ENCODE measurements around the gene SLC12A8.

Gene SLC12A8

GRCh38 chr3:125250973-125251372, 38.4 kb upstream of the SLC12A8 start:
- no peak for DNase-seq (ENCODE audit: low spot score)
- in situ Hi-C loops (cut with MboI; ENCODE audit: low sequenced_read_pairs, unreplicated experiment) = no loop called here
- TF ChIP-seq, protein P1, sequence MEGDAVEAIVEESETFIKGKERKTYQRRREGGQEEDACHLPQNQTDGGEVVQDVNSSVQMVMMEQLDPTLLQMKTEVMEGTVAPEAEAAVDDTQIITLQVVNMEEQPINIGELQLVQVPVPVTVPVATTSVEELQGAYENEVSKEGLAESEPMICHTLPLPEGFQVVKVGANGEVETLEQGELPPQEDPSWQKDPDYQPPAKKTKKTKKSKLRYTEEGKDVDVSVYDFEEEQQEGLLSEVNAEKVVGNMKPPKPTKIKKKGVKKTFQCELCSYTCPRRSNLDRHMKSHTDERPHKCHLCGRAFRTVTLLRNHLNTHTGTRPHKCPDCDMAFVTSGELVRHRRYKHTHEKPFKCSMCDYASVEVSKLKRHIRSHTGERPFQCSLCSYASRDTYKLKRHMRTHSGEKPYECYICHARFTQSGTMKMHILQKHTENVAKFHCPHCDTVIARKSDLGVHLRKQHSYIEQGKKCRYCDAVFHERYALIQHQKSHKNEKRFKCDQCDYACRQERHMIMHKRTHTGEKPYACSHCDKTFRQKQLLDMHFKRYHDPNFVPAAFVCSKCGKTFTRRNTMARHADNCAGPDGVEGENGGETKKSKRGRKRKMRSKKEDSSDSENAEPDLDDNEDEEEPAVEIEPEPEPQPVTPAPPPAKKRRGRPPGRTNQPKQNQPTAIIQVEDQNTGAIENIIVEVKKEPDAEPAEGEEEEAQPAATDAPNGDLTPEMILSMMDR (IDR thresholded peaks at IDR 0.05; ENCODE audit: borderline replicate concordance, control extremely low read depth, extremely low read depth, insufficient read depth, missing control alignments) = no peak

- in situ Hi-C loops (cut with MboI; ENCODE audit: low sequenced_read_pairs, unreplicated experiment) = no loop called here
- DNase-seq (ENCODE audit: low spot score) = no peak
- TF ChIP-seq, protein P1 (IDR thresholded peaks at IDR 0.05; ENCODE audit: borderline replicate concordance, control extremely low read depth, extremely low read depth, insufficient read depth, missing control alignments) = no peak
Observed at GRCh38 chr3:125246237-125246636, 33.7 kb upstream of the SLC12A8 start.

DNA sequence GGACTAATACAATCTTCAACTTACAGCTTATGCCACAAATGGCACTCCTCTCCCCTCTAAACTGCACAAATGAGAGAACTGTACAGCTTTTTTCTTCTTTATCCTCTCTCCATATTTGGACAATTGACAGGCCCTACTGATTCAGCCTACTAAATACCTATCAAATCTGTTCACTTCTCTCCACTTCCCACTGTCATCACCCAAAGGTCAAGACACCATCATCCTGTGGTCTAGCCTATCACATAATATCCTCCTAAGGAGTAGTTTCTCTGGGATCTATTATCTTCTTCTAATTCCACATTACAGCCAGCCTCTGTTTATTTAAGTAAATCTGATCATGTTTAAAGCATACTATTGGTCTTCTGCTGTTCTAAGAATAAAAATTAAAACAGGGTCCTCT, 33.0 kb upstream of the SLC12A8 start:
- TF ChIP-seq, protein P1 (IDR thresholded peaks at IDR 0.05; ENCODE audit: borderline replicate concordance, control extremely low read depth, extremely low read depth, insufficient read depth, missing control alignments) = no peak
- in situ Hi-C loops (cut with MboI; ENCODE audit: low sequenced_read_pairs, unreplicated experiment) = no loop called here

DNA sequence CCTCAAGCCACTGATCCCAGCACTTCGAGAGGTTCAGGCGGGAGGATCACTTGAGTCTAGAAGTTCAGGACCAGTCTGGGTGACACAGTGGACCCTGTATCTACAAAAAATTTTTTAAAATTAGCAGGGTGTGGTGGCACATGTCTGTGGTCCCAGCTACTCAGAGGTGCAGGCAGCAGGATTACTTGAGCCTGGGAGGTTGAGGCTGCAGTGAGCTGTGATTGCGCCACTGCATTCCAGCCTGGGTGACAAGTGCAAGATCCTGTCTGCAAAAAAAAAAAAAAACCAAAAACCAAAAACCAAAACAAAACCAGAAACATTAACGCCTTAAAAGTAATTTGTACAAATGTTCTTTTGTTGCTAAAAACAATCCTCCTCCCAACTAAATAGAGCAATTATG, 27.9 kb upstream of the SLC12A8 start:
- no peak for DNase-seq (ENCODE audit: low spot score)
- TF ChIP-seq, protein P1 (IDR thresholded peaks at IDR 0.05; ENCODE audit: borderline replicate concordance, control extremely low read depth, extremely low read depth, insufficient read depth, missing control alignments) = no peak
- in situ Hi-C loops (cut with MboI; ENCODE audit: low sequenced_read_pairs, unreplicated experiment) = no loop called here

More for the DNA sequence above, 33.0 kb upstream of the SLC12A8 start:
- no peak for DNase-seq (ENCODE audit: low spot score)

DNA sequence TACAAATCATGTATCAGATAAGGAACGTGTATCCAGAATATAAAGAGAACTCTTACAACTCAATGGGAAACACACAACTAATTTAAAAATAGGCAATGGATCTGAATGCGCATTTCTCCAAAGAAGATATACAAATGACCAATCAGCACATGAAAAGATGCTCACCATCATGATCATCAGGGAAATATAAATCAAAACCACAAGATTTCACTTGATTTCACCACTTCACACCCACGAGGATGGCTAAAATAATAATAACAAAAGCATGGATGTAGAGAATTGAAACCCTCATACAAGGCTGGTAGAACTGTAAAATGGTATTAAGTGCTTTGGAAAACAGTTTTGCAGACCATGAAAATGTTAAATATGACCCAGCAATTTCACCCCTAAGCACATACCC, 26.7 kb upstream of the SLC12A8 start:
- in situ Hi-C loops (cut with MboI; ENCODE audit: low sequenced_read_pairs, unreplicated experiment) = no loop called here
- TF ChIP-seq, protein P1 (IDR thresholded peaks at IDR 0.05; ENCODE audit: borderline replicate concordance, control extremely low read depth, extremely low read depth, insufficient read depth, missing control alignments) = no peak
- no peak for DNase-seq (ENCODE audit: low spot score)

DNA sequence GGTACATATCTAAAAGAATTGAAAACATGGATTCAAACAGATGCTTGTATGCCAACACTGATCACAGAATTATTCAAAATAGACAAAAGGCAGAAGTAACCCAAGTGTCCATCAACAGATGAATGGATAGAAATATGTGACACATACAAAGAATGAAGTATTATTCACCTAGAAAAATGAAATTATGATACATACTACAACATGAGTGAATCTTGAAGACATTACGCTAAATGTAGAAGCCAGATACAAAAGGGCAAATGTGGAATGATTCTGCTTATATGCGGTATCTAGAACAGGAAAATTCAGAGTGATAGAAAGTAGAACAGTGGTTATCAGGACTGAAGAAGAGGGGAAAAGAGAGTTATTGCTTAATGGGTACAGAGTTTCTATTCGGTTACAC, 26.2 kb upstream of the SLC12A8 start:
- no peak for DNase-seq (ENCODE audit: low spot score)
- in situ Hi-C loops (cut with MboI; ENCODE audit: low sequenced_read_pairs, unreplicated experiment) = no loop called here
- TF ChIP-seq, protein P1 (IDR thresholded peaks at IDR 0.05; ENCODE audit: borderline replicate concordance, control extremely low read depth, extremely low read depth, insufficient read depth, missing control alignments) = no peak
